Hematopoietic multipotent progenitor cell treated with erythropoietin and hydrocortisone succinate and interleukin-3 and kit ligand, for 4 days (in vitro differentiated cells): ENCODE measurements around the gene FFAR1.
"Not testable (repeated sequence)": the region's sequence is repeated elsewhere in the genome, so short reads cannot be mapped to it uniquely, and the experiment has no call there.

Experiments used
- DNase-seq: peaks from one replicate; pipeline ENCODE4 v3.0.0-alpha.2; 2015

FFAR1 gene

GRCh38 chr19:35345671-35346111 is 2.0 kb upstream of the FFAR1 start:
- DNase-seq, result no peak

- peak; percentile 63 for DNase-seq
Measured at GRCh38 chr19:35346193-35347052, 1.3 kb upstream of the FFAR1 start.

GRCh38 chr19:35347930-35348298 is 212 bp downstream of the FFAR1 start:
- no peak for DNase-seq

- no peak for DNase-seq
Measured at GRCh38 chr19:35348911-35349611, 1.4 kb downstream of the FFAR1 start.

- no peak for DNase-seq
Measured at GRCh38 chr19:35349614-35350521, 2.2 kb downstream of the FFAR1 start.

GRCh38 chr19:35350591-35350990 is 2.9 kb downstream of the FFAR1 start:
- DNase-seq, result no peak

GRCh38 chr19:35351411-35352176 is 3.9 kb downstream of the FFAR1 start:
- DNase-seq, result no peak

- DNase-seq, result no peak
Measured at GRCh38 chr19:35352177-35352447, 4.4 kb downstream of the FFAR1 start.

GRCh38 chr19:35352448-35353304 is 5.0 kb downstream of the FFAR1 start:
- DNase-seq, result peak; percentile 87

- peak; percentile 59 for DNase-seq
Measured at GRCh38 chr19:35353635-35354034, 5.9 kb downstream of the FFAR1 start.

- DNase-seq, result no peak
Measured at GRCh38 chr19:35354898-35355297, 7.2 kb downstream of the FFAR1 start.

GRCh38 chr19:35355791-35356460 is 8.2 kb downstream of the FFAR1 start:
- no peak for DNase-seq

- peak; percentile 73 for DNase-seq
Measured at GRCh38 chr19:35357867-35358573, 10.3 kb downstream of the FFAR1 start, which contains the start of gene FFAR3. TSS of gene FFAR3 (plus strand) at chr19:35358460. CDS start at chr19:35358891, 431 bp downstream.

- not testable (repeated sequence) for DNase-seq
Measured at GRCh38 chr19:35358834-35359233, 11.1 kb downstream of the FFAR1 start.

- DNase-seq, result not testable (repeated sequence)
Measured at GRCh38 chr19:35359395-35359794, 11.7 kb downstream of the FFAR1 start.

GRCh38 chr19:35360081-35360480 is 12.4 kb downstream of the FFAR1 start:
- DNase-seq, result not testable (repeated sequence)

- DNase-seq, result no peak
Measured at GRCh38 chr19:35360880-35361420, 13.2 kb downstream of the FFAR1 start.

- no peak for DNase-seq
Measured at GRCh38 chr19:35362261-35363000, 14.7 kb downstream of the FFAR1 start.

GRCh38 chr19:35363001-35363590 is 15.4 kb downstream of the FFAR1 start:
- no peak for DNase-seq
